NCI-H2081 (cell line): ENCODE results near the gene ARHGEF17.

Source experiments
- DNase-seq, 2 experiments: peaks; one replicate each; lab custom pipeline; 2025; lab: John Stamatoyannopoulos, UW

Gene ARHGEF17

DNA sequence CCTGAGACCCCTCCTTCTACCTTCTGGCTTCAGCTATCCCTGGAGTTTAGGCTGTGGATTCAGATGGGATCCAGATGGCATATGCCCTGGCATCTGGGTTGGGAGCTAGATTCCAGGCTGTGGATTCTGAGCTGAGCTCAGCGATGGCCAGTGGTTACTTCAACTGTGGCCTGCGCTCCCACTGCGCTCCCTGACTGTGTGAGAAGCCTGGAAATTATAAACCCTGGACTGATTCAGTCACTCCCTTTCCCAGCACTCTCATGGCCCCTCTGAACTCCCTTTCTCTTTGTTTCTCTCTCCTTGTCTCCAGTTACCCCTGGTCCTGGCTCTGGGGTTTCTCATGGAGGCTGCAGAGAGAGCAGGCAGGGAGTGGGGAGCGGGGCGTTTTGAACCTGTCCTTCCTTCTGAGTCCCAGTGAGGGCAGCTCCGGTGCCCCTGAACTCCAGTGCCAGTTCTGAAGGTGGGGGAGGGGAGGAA, 4.8 kb downstream of the ARHGEF17 start:
- DNase-seq, result no peak

DNA sequence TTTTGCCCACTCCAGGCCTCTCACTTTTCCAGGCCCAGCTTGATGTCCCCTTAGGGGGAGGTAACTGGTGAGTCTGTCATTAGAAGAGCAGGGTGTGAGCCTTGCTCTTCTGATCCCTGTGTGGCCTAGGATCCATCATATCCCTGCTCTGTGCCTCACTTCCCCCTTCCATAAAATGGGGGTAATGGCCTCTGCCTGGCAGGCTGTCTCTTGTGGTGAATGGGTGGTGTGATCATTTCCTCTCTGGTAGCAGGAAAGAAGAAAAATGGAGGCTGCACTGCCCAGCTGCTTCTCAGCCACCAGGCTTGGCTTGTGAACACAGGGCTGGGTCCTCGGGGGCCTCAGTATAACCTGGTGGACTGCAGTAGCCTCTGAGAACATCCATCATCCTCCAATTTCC, 5.6 kb downstream of the ARHGEF17 start:
- DNase-seq, result no peak

DNA sequence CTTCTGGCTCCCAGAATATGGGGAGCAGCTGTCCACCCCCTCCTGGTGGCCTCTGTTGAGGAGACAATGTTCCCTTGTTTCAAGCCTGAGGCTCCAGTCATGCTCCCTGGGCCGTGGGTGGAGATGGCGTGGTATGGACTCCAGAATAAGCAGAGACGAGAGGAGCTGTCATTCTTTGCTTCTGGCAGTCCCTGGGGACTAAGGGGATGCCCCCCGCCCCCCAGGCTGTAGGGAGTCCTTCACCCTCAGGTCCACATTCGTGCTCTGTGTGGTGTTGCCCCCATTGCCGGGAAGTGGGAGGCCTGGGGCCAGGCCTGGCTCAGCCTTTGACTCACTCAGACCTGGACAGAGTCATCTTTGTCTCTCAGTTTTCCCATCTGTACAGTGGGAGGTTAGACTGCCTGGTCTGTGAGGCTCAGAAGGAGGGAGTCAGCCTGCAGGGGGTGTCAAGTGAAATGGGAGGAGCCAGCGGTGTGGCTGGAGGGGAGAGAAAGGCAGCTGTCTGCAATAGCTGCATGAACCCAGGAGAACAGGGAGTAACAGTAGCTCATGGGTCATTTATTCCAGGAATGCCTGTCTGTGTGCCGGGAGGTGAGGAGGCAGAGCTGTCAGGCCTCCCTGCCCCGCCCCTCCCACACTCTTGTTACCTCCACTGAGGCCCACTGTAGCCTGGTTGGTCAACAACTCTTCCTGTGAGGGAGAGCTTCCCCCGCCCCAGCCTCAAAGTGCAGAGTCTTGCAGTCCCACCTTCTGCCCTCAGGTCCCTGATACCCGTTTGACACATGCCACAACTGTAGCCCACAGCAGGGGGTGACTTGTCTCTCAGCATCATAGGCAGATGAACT, 6.3 kb downstream of the ARHGEF17 start:
- no peak for DNase-seq

DNA sequence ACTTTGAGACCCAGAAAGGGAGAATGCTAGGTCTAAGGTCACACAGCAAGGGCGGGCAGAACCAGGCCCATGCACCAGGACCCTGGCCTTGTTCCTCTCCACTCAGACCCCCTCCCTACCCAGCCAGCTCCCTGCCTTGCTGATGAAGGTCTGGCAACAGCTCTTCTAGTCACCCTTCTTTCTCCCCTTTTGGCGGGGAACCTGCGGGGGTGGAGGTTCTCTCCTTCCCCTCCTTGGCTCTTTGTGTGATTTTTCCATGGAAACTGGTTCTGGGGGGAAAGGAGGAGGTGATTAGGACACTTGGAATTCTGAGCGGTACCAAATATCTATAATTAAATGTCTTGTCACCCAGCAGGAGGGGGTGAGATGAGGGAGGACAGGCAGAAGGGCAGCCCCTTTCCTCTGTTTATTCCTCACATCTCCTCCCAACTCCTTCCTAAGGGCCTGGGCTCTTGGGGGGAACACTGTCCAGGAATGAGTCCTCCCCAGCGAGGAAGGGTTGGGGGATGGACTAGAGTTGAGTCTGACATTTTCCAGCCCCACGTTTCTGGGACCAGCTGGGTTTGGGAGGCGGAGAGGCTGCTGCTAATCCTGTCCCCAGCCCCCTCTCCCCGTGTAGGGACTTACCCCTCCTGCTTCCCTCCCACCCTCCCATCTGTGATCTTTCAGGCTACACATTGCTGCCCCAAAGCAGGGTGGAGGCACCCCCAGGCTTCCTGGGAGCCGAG, 7.4 kb downstream of the ARHGEF17 start:
- DNase-seq, result no peak

DNA sequence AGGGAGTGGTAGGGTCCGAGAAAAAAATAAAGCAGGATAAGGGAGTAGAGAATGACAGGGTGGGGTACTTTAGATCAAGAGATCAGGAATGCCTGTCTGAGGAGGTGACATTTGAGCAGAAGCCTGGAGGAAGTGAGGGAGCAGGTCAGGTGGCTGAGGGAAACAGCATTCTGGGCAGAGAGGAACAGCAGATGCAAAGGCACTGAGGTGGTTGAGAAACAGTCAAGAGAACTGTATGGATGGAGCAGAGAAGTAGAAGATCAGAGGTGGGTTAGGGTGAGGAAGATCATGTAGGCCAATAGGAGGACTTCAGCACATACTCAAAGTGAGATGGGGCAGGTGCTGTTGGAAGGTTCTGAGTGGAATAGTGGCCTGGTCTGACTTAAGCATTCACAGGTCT, 8.3 kb downstream of the ARHGEF17 start:
- DNase-seq, result no peak

DNA sequence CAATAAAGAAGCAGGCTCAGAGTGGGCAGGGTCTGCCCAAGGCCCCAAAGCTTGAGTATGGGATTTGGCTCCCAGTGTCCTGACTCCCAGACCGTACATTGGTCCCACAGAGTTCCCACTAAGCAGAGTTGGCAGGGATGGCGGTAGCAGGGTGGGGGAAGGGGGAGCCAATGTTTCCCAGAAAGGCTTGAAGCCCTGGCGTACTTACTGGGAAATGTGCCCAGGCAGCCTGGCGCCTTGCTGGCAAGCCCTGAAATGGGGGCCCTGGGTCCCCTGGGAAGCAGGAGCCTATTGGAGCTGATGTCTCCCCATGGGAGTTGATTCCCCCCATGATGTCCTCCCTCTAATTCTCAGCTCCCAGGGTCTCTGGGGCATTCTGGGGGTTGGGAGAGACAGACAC, 9.3 kb downstream of the ARHGEF17 start:
- no peak for DNase-seq

DNA sequence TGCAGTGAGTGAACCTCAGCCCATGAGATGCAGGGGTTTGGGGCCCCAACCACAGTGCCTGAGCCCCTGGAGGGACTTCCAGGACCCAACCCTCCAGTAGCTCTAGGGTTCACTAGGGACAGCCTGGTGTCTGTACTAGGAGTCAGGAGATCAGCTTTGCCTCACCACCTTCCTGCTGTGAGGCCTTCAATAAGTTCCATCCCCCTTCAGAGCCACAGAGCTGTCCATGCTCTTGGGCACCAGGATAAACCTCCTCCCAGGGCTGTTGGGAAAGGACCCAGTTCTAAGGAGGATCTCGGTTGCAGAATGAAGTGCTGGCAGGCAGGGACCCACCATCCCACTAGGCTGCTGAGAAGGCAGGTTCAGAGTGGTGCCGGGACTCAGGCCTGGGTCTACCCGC, 9.7 kb downstream of the ARHGEF17 start:
- no peak for DNase-seq

DNA sequence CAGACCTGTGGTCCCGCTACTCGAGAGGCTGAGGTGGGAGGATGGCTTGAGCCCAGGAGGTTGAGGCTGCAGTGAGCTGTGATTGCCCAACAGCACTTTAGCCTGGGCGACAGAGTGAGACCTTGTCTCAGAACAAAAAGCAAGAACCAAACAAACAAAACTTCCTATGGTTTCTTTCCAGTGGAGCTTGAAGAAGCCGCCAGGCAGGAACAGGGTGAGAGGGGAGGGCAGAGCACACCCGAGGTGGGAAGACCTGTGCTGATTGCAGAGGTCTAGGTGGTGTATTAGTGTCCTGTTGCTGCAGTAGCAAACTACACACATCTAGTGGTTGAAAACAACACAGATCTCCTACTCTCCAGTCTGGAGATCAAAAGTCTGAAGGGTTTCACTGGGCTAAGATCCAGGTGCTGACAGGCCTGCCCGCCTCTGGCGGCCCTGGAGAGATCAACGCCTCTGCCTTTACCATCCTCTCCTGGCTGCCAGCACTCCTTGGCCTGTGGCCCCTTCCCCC, 10.5 kb downstream of the ARHGEF17 start:
- DNase-seq, result no peak

DNA sequence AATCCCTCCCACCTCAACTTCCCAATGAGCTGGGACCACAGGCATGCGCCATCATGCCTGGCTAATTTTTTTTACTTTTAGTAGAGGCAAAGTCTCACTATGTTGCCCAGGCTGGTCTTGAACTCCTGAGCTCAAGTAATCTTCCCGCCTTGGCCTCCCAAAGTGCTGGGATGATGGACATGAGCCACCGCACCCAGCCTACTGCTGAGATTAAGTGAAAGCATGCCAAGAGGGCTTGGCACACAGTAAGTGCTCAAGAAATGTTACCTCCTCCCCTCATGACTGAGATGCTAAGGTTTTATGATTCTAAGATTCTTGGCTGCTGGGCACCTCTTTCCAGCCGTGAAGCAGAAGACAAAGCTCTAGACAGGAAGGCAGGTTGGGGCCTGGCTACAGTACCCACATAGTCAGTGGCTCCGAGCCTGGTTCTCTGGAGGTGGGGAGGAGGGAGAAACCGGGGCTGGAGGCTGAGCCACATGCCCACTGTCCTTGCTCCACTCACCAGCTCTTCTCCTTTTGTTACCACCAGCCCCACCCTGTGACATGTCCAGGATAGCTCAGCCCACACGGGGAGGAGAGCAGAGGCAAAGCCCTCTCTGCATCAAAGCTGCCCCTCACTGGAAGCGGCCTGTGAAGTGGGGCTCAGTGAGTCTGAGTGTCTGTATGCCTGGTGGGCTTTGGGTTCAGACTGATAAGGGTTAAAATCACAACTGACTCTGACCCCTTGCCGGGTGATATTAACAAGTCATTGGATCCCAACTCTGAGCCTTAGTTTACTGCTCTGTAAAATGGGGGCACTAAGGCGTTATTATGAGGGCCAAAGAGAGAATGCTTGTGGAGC, 12.9 kb downstream of the ARHGEF17 start:
- DNase-seq, result no peak

DNA sequence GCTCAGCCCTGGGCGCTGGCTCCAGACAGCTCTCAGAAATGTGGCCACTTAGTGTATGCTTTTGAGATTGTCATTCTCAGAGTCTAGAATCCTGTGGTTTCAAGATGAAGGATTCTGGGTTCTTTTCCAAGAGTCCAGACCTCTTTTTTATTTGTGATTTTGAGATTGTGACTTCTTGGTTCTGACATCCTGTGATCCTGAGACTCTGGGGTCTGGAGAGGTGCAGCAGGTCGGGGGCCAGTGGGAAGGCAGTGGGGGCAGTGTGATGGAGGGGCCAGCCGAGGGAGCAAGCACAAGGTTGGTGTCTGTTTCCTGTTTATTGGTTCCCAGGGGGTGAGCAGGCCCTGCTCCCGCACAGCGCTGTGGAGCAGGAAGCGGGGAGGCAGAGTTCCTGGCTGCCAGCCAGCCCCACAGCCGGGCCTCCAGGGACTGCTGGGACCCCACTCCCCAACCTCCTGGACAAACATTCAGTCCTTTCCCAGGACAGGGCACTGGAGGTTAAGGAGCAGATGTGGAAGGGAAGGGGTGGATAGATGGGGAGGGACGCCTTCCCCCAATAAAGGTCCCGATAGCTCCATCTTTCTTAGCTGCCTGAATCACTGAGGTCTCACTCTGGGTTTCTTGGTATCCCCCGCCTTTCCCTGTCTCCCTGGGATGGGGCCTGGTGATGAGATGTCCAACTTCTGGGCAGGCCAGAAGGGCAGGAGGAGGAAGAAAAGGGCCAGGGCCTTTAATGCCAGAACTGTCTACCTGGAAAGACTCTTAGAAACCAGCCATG, 13.7 kb downstream of the ARHGEF17 start:
- peak in 1 of 2 experiments; percentile 36 for DNase-seq

DNA sequence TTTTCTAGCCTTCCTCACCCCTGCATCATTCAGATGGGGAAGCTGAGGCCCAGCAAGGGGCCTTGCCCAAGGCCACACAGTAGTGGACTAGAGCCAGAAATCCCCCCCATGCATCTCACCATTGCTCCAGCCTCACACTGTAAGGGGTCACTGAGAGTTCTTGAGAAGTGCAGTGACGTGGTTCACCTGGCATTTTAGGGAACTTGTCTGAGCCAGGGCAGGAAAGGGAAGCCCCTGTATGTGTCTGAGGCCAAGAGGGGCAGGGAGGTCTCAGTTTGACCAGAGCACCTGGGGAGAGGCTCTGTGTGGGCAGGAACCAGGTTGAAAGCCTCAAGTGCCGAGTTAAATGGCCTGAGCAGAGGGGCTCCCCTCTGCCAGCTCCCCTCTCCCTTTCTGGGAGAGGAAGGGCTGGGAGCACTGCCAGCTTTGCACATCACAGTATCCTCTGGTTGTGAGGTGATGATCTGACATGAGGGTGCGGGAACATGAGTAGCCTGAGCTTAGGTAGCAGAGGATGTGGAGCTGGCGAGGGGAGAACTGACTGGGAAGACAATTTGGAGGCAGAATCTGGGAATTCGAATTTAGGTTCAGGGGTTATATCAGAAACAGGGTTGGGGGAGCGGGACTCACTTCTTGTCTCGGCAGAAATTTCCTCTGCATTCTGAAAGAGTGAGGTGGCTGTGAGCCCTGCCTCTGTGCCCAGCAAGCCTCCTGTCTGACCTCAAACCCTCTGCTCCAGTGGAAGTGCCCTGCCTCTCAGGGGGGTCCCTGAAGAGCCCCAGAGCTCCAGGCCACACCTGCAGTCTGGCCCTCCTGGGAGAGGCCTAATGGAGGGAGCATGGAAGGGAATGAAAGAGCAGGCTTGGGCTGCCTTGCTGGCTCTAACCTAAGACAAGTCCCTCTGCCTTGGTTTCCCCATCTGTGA, 14.6 kb downstream of the ARHGEF17 start:
- DNase-seq, result no peak

DNA sequence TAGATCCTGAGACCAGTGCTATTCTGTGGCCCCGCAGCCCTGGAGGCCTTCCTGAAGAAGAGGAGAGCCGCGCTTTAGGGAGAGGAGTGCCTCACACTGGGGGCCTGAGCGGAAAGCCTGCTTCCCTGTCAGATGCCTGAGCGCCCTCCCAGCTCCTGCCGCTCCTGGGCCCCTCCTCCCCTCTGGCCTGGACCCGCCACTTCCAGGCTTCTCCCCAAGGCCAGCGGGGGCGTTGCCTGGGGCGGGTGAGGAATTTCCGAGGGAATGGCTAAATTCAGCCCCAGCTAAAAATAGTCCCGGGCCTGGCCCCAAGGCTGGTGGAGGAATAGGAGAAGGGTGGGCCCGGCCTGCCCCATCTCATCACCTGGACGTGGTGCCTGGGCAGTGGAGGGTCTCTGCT, 15.4 kb downstream of the ARHGEF17 start:
- no peak for DNase-seq

DNA sequence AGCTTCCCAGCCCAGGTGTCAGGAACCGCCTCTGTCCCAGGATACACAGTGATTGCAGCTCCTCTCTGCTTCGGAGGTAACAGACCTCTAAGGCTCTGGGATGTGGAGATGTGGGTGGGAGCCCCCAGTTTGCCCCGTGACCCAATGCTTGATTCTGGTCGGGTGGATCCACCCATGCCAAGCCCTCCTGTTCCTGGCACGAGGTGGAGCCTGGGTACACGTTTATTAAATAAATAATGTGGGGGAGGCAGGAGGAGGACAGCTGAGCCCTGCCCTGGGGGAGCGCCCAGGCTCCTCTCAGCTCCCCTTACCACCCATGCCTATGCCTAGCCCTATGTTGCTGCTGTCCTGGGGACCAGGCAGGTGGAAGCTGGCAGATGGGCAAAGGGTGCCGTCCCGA, 16.0 kb downstream of the ARHGEF17 start:
- DNase-seq, result no peak

DNA sequence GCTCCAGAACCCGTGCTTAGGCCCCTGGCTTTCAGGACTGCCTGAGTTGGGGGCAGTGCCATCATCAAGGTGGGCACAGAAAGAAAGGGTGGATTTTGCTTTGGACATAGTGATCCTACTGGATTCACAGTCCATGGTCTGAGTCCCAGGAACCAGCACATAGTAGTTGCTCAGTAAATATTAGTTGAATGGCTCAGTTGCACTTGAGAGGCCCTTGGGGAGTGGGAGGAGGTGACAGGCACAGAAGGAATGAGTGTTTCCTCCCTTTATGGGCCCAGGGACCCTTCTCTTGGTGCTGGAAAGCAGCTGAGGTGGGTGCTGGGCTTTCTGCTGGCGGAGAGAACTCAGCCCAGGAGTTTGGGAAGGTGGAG, 16.6 kb downstream of the ARHGEF17 start:
- no peak for DNase-seq

DNA sequence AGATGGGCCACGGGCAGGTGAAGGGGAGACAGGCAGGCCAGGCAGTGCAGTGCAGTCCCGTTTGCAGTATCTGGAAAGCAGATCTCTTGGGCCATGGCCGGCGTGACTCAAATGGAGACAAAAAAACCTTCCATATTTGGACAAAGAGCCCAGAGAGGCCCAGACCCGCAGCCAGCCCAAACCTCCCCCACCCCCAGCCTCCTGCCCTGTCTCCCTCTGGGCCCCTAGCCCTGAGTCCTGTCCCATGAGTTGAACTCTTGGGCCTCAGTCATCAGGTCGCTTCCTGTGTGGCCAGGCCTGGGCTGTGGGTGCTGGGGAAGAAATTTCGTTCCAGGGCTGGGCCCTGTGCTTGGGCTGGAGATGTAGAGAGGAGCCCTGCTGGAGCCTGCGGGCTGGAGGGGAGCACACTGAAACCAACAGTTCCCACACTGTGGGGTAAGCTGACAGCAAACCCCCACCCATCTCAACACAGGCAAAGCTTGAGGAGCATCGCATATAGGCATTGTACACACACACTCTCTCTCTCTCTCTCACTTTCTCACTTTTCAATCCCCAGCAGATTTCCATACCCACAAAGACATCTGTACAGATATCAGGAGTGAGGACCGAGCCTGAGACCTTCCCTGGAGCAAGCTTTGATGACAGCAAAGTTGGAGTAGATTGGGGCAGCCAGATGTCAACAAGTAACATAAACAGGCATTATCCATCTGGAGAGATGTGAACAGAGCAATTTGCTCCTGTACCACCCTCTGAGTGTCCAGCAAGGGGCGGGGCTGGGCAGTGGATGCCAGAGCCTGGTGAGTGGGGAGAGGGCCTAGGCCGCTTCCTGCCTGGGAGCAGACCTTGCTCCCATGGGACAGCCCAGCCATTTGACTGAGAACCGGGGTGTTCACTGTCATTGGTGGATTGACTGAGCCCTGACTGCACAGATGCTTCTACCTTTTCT, 17.2 kb downstream of the ARHGEF17 start:
- no peak for DNase-seq

DNA sequence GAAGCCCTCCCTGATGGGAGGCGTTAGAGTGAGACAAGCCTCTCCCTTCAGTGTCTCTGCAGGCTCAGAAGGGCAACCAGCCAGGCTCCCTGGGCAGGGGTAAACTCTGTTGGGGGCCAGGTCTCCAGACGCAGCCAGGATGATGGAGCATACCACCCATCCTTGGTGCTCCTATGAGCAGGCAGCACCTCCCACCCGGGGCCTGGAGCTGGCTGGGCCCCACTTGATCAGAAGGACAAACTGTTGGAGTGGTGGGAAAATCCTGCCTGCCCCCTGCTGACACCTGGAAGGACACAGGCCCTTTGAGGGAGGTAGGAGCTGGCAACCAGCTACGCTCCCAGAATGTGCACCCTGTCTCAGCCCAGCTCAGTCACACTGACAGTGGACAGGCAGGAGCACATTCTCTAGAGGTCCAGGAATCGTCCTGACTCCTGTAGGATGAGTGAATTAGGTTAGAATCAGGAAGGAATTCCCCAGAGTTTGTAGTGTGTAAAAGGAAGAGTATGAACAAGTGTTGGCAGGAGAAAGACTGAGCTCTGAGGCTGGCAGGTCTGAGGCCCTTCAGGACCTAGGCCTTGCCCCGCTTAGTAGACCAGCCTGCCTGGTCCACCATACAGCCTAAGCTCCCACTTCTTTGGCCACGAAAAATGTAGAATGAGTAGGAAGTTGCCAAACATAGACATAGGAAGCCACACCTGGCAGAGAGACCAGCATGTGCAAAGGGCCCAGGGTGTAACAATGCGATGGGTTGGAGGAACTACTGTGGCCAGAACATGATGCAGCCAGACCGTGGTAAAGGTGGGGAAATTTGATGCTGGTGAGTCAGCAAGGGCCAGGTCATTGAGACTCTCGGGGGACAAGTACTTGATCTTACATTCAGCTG, 19.1 kb downstream of the ARHGEF17 start:
- no peak for DNase-seq

DNA sequence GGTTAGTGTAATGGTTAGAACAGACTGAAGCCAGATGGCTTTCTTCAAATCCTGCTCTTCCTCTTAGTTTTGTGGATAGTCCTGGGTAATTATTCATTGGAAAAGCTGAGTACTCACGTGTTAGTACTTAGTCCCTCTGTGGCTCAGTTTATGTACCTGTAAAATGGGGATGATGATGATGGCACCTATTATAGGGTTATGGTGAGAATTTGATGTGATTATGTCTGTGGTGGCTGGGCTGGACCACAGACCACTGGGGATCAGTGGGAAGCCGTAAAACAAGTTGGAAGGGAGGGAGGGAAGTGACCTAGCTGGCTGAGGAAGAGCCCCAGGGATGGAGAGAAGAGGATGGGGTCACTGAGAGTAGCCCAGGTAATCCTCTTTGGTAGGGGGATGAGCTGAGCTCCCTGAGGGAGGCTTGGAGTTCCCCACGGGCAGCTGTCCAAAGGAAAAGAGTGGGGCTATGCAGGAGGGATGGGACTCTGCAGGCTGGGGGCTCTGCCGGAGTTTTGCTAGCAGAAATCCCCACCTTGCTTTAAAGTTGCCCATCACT, 19.8 kb downstream of the ARHGEF17 start:
- DNase-seq, result no peak

DNA sequence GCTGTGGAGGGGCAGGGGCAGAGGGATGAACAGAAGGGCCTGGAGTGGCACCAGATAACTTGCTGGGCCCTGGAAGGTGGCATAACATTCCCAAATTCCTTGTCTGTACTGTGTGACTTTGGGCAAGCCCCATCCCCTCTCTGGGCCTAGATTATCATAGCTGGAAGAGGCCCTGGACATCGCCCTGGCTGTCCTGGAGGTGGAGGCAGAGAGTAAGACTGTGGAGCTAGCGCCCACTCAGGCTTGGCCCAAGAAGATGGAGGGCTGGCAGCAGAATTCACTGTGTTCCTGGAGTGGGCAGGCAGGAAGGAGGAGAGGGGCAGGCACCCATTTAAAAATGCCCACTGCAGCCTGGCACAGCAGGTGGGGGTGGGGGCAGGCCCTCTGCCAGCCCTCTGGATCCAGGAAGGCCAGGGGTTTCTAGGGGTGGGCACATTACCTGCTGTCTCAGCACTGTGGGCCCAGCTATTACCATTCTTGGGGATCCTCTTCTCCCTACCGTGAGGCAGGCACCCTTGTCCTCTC, 22.6 kb downstream of the ARHGEF17 start:
- DNase-seq, result no peak
